Astrocyte of the spinal cord (primary cell): ENCODE results near the gene FOXL1.

ENCODE experiments used
- DNase-seq: peaks from one replicate; pipeline ENCODE4 v3.0.0; 2011; ENCODE audit warnings: low read depth, low spot score
- H3K4me3 ChIP-seq: 2 replicates; pipeline ENCODE4 v1.5.1; 2011; ENCODE audit warnings: low read depth, mild to moderate bottlenecking, low read length, moderate library complexity
- in situ Hi-C: cut with HindIII; loops from 2 replicates; pipeline ENCODE4 v1.10.0; 2017; ENCODE audit warnings: low sequenced_read_pairs
- TF ChIP-seq, protein P1 (sequence below): IDR thresholded peaks from 2 replicates; pipeline ENCODE4 v1.5.1; 2012; ENCODE audit warnings: low read depth, mild to moderate bottlenecking, low read length, inconsistent platforms

Gene FOXL1

DNA sequence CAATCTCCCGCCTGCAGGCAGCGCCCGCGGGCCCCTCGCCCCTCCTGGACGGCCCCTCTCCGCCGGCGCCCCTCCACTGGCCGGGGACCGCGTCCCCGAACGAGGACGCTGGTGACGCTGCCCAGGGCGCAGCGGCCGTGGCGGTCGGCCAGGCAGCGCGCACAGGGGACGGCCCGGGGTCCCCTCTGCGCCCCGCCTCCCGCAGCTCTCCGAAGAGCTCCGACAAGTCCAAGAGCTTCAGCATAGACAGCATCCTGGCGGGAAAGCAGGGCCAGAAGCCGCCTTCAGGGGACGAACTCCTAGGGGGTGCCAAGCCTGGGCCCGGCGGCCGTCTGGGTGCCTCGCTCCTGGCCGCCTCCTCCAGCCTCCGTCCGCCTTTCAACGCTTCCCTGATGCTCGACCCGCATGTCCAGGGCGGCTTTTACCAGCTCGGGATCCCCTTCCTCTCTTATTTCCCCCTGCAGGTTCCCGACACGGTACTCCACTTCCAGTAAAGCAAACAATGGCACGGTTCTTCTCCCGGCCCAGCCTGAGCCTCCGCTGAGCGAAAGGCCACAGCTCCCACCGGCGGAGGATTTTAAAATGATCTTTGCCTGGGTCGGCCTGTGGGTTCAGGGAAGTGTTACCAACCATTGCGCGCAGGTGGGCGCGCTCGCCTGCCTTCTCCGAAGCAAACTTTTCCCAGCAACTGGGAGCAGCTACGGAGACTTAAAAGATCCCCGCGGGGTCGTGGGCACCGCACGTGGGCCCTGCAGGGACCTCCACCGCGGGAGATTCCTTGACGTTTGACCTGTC, 1.1 kb downstream of the FOXL1 start:
- TF ChIP-seq, protein P1, sequence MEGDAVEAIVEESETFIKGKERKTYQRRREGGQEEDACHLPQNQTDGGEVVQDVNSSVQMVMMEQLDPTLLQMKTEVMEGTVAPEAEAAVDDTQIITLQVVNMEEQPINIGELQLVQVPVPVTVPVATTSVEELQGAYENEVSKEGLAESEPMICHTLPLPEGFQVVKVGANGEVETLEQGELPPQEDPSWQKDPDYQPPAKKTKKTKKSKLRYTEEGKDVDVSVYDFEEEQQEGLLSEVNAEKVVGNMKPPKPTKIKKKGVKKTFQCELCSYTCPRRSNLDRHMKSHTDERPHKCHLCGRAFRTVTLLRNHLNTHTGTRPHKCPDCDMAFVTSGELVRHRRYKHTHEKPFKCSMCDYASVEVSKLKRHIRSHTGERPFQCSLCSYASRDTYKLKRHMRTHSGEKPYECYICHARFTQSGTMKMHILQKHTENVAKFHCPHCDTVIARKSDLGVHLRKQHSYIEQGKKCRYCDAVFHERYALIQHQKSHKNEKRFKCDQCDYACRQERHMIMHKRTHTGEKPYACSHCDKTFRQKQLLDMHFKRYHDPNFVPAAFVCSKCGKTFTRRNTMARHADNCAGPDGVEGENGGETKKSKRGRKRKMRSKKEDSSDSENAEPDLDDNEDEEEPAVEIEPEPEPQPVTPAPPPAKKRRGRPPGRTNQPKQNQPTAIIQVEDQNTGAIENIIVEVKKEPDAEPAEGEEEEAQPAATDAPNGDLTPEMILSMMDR, result no peak
- peak; percentile 46 for DNase-seq
- in situ Hi-C loops, result no loop called here
- H3K4me3 ChIP-seq, result peak overlapping the region; percentile 54

DNA sequence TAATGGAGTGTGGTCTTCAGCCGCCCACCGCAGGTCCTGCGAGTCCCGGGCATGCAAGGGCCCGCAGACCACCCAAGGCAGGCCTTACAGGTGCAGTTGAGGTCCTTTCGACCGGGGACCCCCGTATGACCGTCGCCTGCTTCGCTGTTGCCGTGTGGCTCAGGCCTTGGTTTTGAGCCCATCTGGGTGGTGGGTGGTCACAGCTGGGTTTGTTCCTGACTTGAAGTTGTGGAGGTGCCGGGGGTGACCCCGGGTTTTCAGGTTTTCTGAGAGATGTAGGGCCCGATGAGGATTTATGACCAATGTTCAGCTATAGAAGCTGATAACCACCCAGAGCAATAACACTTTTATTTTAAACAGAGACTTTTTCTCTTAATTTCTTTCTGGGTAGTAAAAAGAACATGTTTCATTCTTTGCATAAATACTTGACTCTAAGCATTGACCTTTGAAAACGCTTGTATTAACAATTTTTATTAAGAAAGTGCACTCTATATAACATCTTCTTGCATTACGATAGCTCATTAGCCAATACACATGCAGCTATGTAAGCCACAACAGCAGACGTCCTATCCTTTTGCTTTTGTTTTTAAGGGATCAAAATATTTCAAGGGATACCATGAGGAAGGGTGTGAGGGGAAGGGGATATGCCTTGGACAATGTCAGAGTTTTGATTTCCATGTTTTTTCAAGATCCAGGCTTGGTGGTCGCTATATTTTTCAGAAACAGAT, 1.9 kb downstream of the FOXL1 start:
- TF ChIP-seq, protein P1, result no peak
- H3K4me3 ChIP-seq, result peak overlapping the region; percentile 54
- in situ Hi-C loops, result no loop called here
- DNase-seq, result peak; percentile 69

DNA sequence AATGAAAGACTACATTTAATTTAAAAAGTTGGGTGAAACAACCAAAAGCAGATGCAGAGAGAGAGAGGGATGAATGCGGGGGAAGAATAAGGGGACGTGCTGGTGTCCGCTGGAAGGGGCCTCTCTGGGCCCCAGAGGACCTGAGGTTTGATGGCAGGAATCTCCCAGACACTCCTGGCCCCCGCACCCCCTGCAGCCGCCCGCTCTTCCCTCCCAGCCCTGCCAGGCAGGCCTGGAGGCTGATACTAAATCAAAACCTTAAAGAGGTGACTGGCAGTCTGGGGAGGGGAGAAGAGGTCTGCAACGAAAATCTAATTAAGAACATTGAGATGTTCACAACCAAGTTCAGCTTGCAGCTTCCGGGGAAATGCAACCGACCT, 2.4 kb downstream of the FOXL1 start:
- DNase-seq, result no peak
- in situ Hi-C loops, result no loop called here
- peak overlapping the region; percentile 54 for H3K4me3 ChIP-seq
- TF ChIP-seq, protein P1, result no peak

- in situ Hi-C loops, result no loop called here
- TF ChIP-seq, protein P1, result no peak
- peak; percentile 66 for DNase-seq
- H3K4me3 ChIP-seq, result peak overlapping the region; percentile 54
These were observed 3.1 kb downstream of the FOXL1 start for GRCh38 chr16:86581458-86581857.

GRCh38 chr16:86584071-86584685, 5.8 kb downstream of the FOXL1 start:
- TF ChIP-seq, protein P1, result no peak

More at GRCh38 chr16:86584071-86584685, 5.8 kb downstream of the FOXL1 start:
- no peak for DNase-seq
- H3K4me3 ChIP-seq, result no peak overlapping the region
- in situ Hi-C loops, result no loop called here
